Hematopoietic multipotent progenitor cell treated with erythropoietin and hydrocortisone succinate and interleukin-3 and kit ligand, for 17 days (in vitro differentiated cells): Measurements from ENCODE around the gene TAF13.
A peak's percentile ranks its signal among the peaks of the same experiment; 100 is the strongest.
"Not testable (repeated sequence)": the region's sequence is repeated elsewhere in the genome, so short reads cannot be mapped to it uniquely, and the experiment has no call there.

ENCODE experiments used
- DNase-seq: peaks from one replicate; pipeline ENCODE4 v3.0.0-alpha.2; 2015; ENCODE audit warnings: low spot score

Gene TAF13

GRCh38 chr1:109046671-109047070, 29.1 kb downstream of the TAF13 start:
- no peak for DNase-seq

- DNase-seq: no peak
These were observed 30.2 kb downstream of the TAF13 start for GRCh38 chr1:109045595-109045994.

- peak; percentile 86 for DNase-seq
These were observed 34.0 kb downstream of the TAF13 start, which contains the start of gene WDR47 for GRCh38 chr1:109041621-109042468. Gene WDR47 (minus strand): TSS chr1:109042102. CDS start chr1:109023512, 18,590 bp downstream.

- DNase-seq: peak; percentile 21
These were observed 34.7 kb downstream of the TAF13 start for GRCh38 chr1:109040989-109041620.

GRCh38 chr1:109040627-109040988, 35.2 kb downstream of the TAF13 start:
- no peak for DNase-seq

- DNase-seq: no peak
These were observed 41.4 kb downstream of the TAF13 start for GRCh38 chr1:109034382-109034781.

- not testable (repeated sequence) for DNase-seq
These were observed 46.3 kb downstream of the TAF13 start for GRCh38 chr1:109029493-109029892.

- DNase-seq: no peak
These were observed 48.0 kb downstream of the TAF13 start for GRCh38 chr1:109027841-109028240.

GRCh38 chr1:109025694-109026093, 50.1 kb downstream of the TAF13 start:
- no peak for DNase-seq

GRCh38 chr1:109024646-109025045, 51.2 kb downstream of the TAF13 start:
- no peak for DNase-seq

GRCh38 chr1:109020693-109021257, 55.0 kb downstream of the TAF13 start:
- DNase-seq: no peak

- not testable (repeated sequence) for DNase-seq
These were observed 58.1 kb downstream of the TAF13 start for GRCh38 chr1:109017719-109018118.

- DNase-seq: no peak
These were observed 58.7 kb downstream of the TAF13 start for GRCh38 chr1:109017134-109017533.
